Measurements from ENCODE around the gene CNNM4.

The CNNM4 gene

DNA sequence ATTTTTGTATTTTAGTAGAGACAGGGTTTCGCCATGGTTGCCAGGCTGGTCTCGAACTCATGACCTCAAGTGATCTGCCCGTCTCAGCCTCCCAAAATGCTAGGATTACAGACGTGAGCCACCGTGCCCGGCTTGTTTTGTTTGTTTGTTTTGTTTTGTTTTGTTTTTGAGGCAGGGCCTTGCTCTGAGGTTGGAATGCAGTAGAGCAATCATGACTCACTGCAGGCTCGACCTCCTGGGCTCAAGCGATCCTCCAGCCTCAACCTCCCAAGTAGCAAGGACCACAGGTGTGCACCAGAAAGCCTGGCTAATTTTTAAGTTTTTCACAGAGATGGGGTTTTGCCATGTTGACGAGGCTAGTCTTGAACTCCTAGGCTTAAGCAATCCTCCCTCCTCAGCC is 8.9 kb upstream of the CNNM4 start:
- H4K20me1 ChIP-seq (ENCODE audit: low read depth, low read length), result no peaks in the 10 kb centered on the region
- no peak overlapping the region for H3K9ac ChIP-seq (ENCODE audit: low read length)
- H3K27ac ChIP-seq (ENCODE audit: low read depth, low read length), result no peak overlapping the region
- no peaks in the 10 kb centered on the region for H3K27me3 ChIP-seq (ENCODE audit: low read length)
- no peaks in the 10 kb centered on the region for H3K36me3 ChIP-seq (ENCODE audit: low read length)
- no peak overlapping the region for H3K4me2 ChIP-seq (ENCODE audit: low read depth, low read length, poor library complexity, severe bottlenecking)
- H3K4me3 ChIP-seq (ENCODE audit: insufficient read depth, low read length, poor library complexity, severe bottlenecking), result no peak overlapping the region
- TF ChIP-seq, protein P1, sequence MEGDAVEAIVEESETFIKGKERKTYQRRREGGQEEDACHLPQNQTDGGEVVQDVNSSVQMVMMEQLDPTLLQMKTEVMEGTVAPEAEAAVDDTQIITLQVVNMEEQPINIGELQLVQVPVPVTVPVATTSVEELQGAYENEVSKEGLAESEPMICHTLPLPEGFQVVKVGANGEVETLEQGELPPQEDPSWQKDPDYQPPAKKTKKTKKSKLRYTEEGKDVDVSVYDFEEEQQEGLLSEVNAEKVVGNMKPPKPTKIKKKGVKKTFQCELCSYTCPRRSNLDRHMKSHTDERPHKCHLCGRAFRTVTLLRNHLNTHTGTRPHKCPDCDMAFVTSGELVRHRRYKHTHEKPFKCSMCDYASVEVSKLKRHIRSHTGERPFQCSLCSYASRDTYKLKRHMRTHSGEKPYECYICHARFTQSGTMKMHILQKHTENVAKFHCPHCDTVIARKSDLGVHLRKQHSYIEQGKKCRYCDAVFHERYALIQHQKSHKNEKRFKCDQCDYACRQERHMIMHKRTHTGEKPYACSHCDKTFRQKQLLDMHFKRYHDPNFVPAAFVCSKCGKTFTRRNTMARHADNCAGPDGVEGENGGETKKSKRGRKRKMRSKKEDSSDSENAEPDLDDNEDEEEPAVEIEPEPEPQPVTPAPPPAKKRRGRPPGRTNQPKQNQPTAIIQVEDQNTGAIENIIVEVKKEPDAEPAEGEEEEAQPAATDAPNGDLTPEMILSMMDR (IDR thresholded peaks at IDR 0.05; ENCODE audit: insufficient read depth, low read length, poor library complexity, severe bottlenecking), result no peak
- TF ChIP-seq EZH2phosphoT487 (conservative IDR thresholded peaks at IDR 0.05; ENCODE audit: low read length), result no peak
- H2AFZ ChIP-seq (ENCODE audit: low read depth, low read length, severe bottlenecking), result no peak overlapping the region
- H3F3A ChIP-seq (ENCODE audit: insufficient read depth), result no peaks in the 10 kb centered on the region
- no peaks in the 10 kb centered on the region for H3K9me3 ChIP-seq (ENCODE audit: insufficient read depth, low read length)
- no peaks in the 10 kb centered on the region for H3K9me2 ChIP-seq (replicated peaks; ENCODE audit: insufficient read depth, low read length)
- H3K79me2 ChIP-seq (ENCODE audit: insufficient read depth, low read length), result no peaks in the 10 kb centered on the region

DNA sequence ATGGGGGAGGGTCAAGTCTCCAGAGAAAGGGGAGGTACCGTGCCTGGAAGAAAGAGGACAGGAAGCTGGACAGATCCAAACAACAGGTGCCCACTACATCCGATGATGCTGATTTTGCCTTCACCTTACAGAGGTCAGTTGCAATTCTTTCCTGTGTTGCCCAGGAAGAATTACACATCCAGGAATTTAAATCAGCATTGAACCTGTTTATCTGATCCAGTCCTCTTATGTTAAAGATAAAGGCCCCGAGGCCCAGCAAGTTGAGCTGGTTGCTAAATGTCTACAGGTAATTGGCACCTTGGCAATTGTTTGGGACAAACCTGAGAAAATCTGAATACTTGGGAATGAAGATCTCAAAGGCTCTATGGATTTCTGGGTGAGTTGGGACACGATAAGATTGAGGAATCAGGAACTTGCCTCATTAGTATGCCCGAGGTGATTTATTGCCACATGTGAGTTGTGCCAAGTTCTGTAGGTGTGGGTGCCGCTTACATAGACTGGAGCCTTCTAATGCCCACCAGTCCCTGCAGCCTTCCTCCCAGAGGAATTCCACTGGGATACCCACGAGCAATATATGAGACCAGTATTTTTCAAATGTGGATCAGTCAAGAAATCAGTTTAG is 6.9 kb upstream of the CNNM4 start:
- no peak overlapping the region for H3K9ac ChIP-seq (ENCODE audit: low read length)
- no peak overlapping the region for H2AFZ ChIP-seq (ENCODE audit: low read depth, low read length, severe bottlenecking)
- H3K36me3 ChIP-seq (ENCODE audit: low read length), result no peaks in the 10 kb centered on the region
- no peaks in the 10 kb centered on the region for H3K27me3 ChIP-seq (ENCODE audit: low read length)
- H3K4me2 ChIP-seq (ENCODE audit: low read depth, low read length, poor library complexity, severe bottlenecking), result no peak overlapping the region
- no peaks in the 10 kb centered on the region for H3K79me2 ChIP-seq (ENCODE audit: insufficient read depth, low read length)
- H3K9me2 ChIP-seq (replicated peaks; ENCODE audit: insufficient read depth, low read length), result no peaks in the 10 kb centered on the region
- H3K9me3 ChIP-seq (ENCODE audit: insufficient read depth, low read length), result no peaks in the 10 kb centered on the region
- no peaks in the 10 kb centered on the region for H4K20me1 ChIP-seq (ENCODE audit: low read depth, low read length)
- H3F3A ChIP-seq (ENCODE audit: insufficient read depth), result peaks cover under 1% of the 10 kb centered on the region; the same call in 1 of the 2 replicates
- TF ChIP-seq, protein P1 (IDR thresholded peaks at IDR 0.05; ENCODE audit: insufficient read depth, low read length, poor library complexity, severe bottlenecking), result no peak
- TF ChIP-seq EZH2phosphoT487 (conservative IDR thresholded peaks at IDR 0.05; ENCODE audit: low read length), result no peak
- no peak overlapping the region for H3K4me3 ChIP-seq (ENCODE audit: insufficient read depth, low read length, poor library complexity, severe bottlenecking)
- no peak overlapping the region for H3K27ac ChIP-seq (ENCODE audit: low read depth, low read length)

DNA sequence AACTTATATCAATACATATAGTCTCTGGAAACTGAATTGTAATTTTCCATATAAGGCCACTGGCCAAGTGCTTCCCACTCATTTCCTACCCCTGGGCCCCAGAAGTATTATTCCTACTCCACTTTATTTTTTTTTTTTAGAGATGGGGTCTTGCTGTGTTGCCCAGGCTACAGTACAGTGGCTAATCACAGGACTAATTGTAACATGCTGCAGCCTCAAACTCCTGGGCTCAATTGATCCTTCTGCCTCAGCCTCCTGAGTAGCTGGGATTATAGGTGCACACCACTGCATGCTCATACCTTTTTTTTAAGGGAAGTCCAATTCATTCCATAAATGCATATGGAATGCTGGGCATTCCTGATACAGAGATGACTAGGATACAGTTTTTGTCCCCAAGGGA is 6.4 kb upstream of the CNNM4 start:
- no peak overlapping the region for H3K27ac ChIP-seq (ENCODE audit: low read depth, low read length)
- H3K79me2 ChIP-seq (ENCODE audit: insufficient read depth, low read length), result no peaks in the 10 kb centered on the region
- H3K9ac ChIP-seq (ENCODE audit: low read length), result no peak overlapping the region
- H3F3A ChIP-seq (ENCODE audit: insufficient read depth), result peaks cover 3% of the 10 kb centered on the region; the same call in 1 of the 2 replicates
- H3K27me3 ChIP-seq (ENCODE audit: low read length), result no peaks in the 10 kb centered on the region
- TF ChIP-seq, protein P1 (IDR thresholded peaks at IDR 0.05; ENCODE audit: insufficient read depth, low read length, poor library complexity, severe bottlenecking), result no peak
- no peak for TF ChIP-seq EZH2phosphoT487 (conservative IDR thresholded peaks at IDR 0.05; ENCODE audit: low read length)
- H4K20me1 ChIP-seq (ENCODE audit: low read depth, low read length), result no peaks in the 10 kb centered on the region
- H3K9me3 ChIP-seq (ENCODE audit: insufficient read depth, low read length), result no peaks in the 10 kb centered on the region
- no peak overlapping the region for H3K4me2 ChIP-seq (ENCODE audit: low read depth, low read length, poor library complexity, severe bottlenecking)
- H3K4me3 ChIP-seq (ENCODE audit: insufficient read depth, low read length, poor library complexity, severe bottlenecking), result no peak overlapping the region
- H3K9me2 ChIP-seq (replicated peaks; ENCODE audit: insufficient read depth, low read length), result no peaks in the 10 kb centered on the region
- H2AFZ ChIP-seq (ENCODE audit: low read depth, low read length, severe bottlenecking), result no peak overlapping the region
- H3K36me3 ChIP-seq (ENCODE audit: low read length), result no peaks in the 10 kb centered on the region

All from SU-DHL-6 (cell line).